ENCODE data around the gene CHSY1.

Gene CHSY1

GRCh38 chr15:101244889-101245668 lies 6.8 kb downstream of the CHSY1 start:
- TF ChIP-seq CTCF (IDR thresholded peaks at IDR 0.05; ENCODE audit: low read depth, low read length, missing control alignments), result no peak
- no peak overlapping the region for H3K4me3 ChIP-seq (ENCODE audit: low read depth, low read length)
- in situ Hi-C loops (cut with HindIII; ENCODE audit: low sequenced_read_pairs), result loop anchor here (5.0 to 10.0 kb wide), 2 partner anchors 120 to 153 kb away; no protein-coding TSS in a partner anchor
- no peak for DNase-seq (ENCODE audit: low read depth)

- in situ Hi-C loops (cut with HindIII; ENCODE audit: low sequenced_read_pairs), result loop anchor here (5.0 to 10.0 kb wide), 2 partner anchors 119 to 152 kb away; no protein-coding TSS in a partner anchor
- no peak for DNase-seq (ENCODE audit: low read depth)
- H3K4me3 ChIP-seq (ENCODE audit: low read depth, low read length), result no peak overlapping the region
Observed at GRCh38 chr15:101244036-101244781, 7.6 kb downstream of the CHSY1 start.

GRCh38 chr15:101243420-101243819 lies 8.4 kb downstream of the CHSY1 start:
- TF ChIP-seq CTCF (IDR thresholded peaks at IDR 0.05; ENCODE audit: low read depth, low read length, missing control alignments), result no peak
- H3K4me3 ChIP-seq (ENCODE audit: low read depth, low read length), result no peak overlapping the region
- DNase-seq (ENCODE audit: low read depth), result no peak
- in situ Hi-C loops (cut with HindIII; ENCODE audit: low sequenced_read_pairs), result loop anchor here (5.0 to 10.0 kb wide), 2 partner anchors 119 to 151 kb away; no protein-coding TSS in a partner anchor

More at GRCh38 chr15:101244036-101244781, 7.6 kb downstream of the CHSY1 start:
- no peak for TF ChIP-seq CTCF (IDR thresholded peaks at IDR 0.05; ENCODE audit: low read depth, low read length, missing control alignments)

DNA sequence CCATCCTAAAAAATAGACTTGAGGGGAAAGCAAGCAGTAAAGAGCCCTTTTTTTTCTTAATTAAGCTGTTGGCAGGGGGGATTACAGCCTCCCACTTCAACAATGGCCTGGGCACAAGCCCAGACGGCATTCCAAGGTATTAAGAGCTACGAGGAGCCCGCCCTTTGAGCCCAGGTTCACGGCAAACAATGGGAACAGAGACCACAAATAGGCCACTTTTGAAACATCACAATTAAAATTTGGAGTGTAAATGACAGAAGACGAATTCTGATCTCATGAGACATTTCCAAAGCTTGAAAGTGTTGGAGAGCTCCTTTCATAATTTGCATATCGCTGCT lies 8.9 kb downstream of the CHSY1 start:
- no peak for DNase-seq (ENCODE audit: low read depth)
- in situ Hi-C loops (cut with HindIII; ENCODE audit: low sequenced_read_pairs), result loop anchor here (5.0 to 10.0 kb wide), 2 partner anchors 118 to 151 kb away; no protein-coding TSS in a partner anchor
- no peak for TF ChIP-seq CTCF (IDR thresholded peaks at IDR 0.05; ENCODE audit: low read depth, low read length, missing control alignments)
- no peak overlapping the region for H3K4me3 ChIP-seq (ENCODE audit: low read depth, low read length)

GRCh38 chr15:101242160-101242998 lies 9.5 kb downstream of the CHSY1 start:
- no peak for DNase-seq (ENCODE audit: low read depth)
- no peak for TF ChIP-seq CTCF (IDR thresholded peaks at IDR 0.05; ENCODE audit: low read depth, low read length, missing control alignments)
- in situ Hi-C loops (cut with HindIII; ENCODE audit: low sequenced_read_pairs), result loop anchor here (5.0 to 10.0 kb wide), 2 partner anchors 118 to 150 kb away; no protein-coding TSS in a partner anchor
- no peak overlapping the region for H3K4me3 ChIP-seq (ENCODE audit: low read depth, low read length)

- in situ Hi-C loops (cut with HindIII; ENCODE audit: low sequenced_read_pairs), result loop anchor here (5.0 to 10.0 kb wide), 2 partner anchors 116 to 148 kb away; no protein-coding TSS in a partner anchor
- DNase-seq (ENCODE audit: low read depth), result no peak
- no peak for TF ChIP-seq CTCF (IDR thresholded peaks at IDR 0.05; ENCODE audit: low read depth, low read length, missing control alignments)
- H3K4me3 ChIP-seq (ENCODE audit: low read depth, low read length), result no peak overlapping the region
Observed at GRCh38 chr15:101240358-101240757, 11.5 kb downstream of the CHSY1 start.

All from astrocyte of the cerebellum (primary cell).